Measurements from ENCODE around the gene TGFBR2.
A peak's percentile ranks its signal among the peaks of the same experiment; 100 is the strongest.

TGFBR2 gene

DNA sequence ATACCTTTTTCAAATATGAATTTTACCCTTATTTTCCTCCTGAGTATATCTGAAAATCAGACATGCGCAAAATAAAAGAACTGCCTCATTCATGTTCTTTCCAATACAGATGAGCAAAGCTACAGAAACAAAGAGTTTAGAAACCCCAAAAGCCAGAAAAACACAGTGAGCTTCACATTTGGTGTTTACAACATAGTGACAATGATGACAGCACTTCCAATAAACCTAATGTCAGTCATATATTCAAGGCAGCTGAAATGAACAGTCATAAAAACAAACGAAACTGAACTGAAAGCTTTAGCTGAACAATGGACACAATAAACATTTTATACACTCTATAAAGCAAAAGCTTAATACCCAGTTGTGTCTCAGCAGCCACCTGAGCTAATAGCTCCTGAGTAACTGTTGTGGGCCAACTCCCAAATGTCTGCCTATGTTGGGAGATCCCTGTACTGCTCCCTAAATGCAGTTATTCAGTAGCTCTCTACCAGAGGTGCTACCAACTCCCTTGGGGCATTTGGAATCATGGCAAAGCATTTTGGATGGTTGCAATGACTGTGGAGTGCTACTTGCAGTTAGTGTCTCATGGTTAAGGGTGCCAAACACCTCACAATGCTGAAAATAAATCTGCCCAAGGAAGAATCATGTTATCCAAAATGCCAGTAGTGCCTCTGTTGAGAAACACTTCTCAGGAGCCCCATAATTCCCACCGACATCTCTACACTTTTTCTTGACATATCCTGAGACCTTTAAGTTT lies 131.5 kb downstream of the TGFBR2 start:
- no peaks in the 10 kb centered on the region for H3K36me3 ChIP-seq
- no peak overlapping the region for H3K9ac ChIP-seq
- no peaks in the 10 kb centered on the region for H4K20me1 ChIP-seq
- H3K27me3 ChIP-seq, result no peaks in the 10 kb centered on the region
- H3K4me1 ChIP-seq, result peaks cover 16% of the 10 kb centered on the region
- no peak overlapping the region for H3K4me2 ChIP-seq
- no peak overlapping the region for H3K27ac ChIP-seq
- H3K4me3 ChIP-seq, result no peak overlapping the region
- TF ChIP-seq Cebpa-rat (IDR thresholded peaks at IDR 0.05), result no peak
- no peaks in the 10 kb centered on the region for H3K9me3 ChIP-seq

DNA sequence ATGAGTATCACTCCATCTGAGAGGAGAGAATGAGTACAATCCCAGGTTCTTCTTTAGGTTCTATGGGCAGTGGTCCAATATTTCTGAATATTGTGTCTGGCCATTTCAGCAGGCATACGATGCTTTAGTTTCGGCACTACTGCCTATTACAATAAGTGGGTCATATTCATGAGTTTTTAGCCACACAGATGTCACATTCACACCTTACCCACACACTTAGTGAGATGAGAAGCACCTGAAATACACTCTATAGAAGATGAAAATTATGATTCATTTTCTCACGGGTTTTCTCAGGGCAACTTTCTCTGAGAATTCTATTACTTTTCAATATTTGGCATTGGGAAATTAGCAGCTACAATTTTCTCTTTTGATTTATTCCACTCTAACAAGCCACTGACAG lies 132.2 kb downstream of the TGFBR2 start:
- TF ChIP-seq Cebpa-rat (IDR thresholded peaks at IDR 0.05), result no peak
- Histone ChIP-seq H3K4me2 (no peak overlapping the region), H3K4me3 (no peak overlapping the region), H3K36me3 (no peaks in the 10 kb centered on the region), H3K9ac (no peak overlapping the region), H3K4me1 (peaks cover 17% of the 10 kb centered on the region), H3K27ac (no peak overlapping the region), H4K20me1 (no peaks in the 10 kb centered on the region), H3K9me3 (no peaks in the 10 kb centered on the region), H3K27me3 (no peaks in the 10 kb centered on the region)

DNA sequence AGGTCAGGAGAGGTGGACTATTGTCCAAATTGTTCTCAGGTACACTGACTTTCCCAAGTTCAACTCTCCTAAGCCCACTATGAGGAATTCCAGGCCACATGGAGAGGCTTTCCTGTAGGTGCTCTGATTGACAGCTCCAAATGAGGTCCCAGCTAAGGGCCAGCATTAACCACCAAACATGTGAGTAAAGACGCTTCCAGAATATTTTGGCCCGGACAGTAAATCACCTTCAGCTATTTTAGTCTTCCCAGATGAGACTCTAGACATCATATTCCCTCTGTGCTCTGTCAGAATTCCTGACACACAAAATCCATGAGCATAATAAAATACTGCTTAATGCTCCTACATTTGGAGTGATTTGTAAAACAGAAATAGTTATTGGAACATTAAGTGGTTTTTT lies 135.5 kb downstream of the TGFBR2 start:
- Histone ChIP-seq H4K20me1 (no peaks in the 10 kb centered on the region), H3K27me3 (no peaks in the 10 kb centered on the region), H3K4me2 (no peak overlapping the region), H3K27ac (no peak overlapping the region), H3K4me3 (no peak overlapping the region), H3K4me1 (peaks cover 20% of the 10 kb centered on the region), H3K9me3 (no peaks in the 10 kb centered on the region), H3K36me3 (no peaks in the 10 kb centered on the region), H3K9ac (no peak overlapping the region)
- no peak for TF ChIP-seq Cebpa-rat (IDR thresholded peaks at IDR 0.05)

DNA sequence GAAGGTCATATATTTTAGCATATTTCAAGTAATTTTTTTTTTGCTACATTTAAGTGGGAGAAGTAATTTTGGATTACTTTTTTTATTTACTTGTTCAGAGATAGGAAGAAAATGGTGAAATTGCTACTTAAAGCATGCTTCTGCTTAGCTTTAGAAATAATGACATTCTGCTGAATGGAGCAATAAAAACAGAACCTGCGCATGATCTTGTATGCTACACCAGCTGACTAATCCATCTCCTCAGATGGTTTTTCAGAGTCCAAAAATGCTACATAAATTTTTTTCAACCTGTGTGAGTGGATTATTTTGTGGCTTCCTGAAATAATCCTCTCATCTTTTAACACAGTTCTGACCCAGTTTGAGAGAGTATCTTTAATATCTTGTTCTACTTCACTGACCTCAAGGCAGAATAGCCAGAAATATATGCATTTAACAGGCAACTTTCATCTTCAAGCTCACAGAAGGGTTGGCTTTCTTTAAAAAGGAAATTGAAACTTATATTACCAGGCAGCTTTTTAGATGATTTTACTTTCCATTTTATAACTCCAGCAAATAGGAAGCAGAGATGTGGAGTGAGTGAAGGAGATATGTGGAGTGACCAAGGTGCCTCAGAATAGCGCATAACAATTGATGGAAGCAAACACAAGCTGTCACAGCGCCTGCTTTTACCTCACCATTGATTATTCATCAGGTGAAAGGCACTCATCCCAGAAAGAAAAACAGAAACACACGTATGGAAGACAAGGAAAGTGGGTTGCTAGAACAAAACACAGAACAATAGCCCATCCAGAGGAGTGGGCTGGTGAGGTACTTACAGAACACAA lies 136.6 kb downstream of the TGFBR2 start:
- H3K9me3 ChIP-seq, result no peaks in the 10 kb centered on the region
- H3K36me3 ChIP-seq, result no peaks in the 10 kb centered on the region
- no peak for TF ChIP-seq Cebpa-rat (IDR thresholded peaks at IDR 0.05)
- H3K9ac ChIP-seq, result no peak overlapping the region
- H3K4me3 ChIP-seq, result no peak overlapping the region
- H3K27ac ChIP-seq, result no peak overlapping the region
- H3K4me1 ChIP-seq, result peaks cover 31% of the 10 kb centered on the region
- H4K20me1 ChIP-seq, result no peaks in the 10 kb centered on the region
- no peaks in the 10 kb centered on the region for H3K27me3 ChIP-seq
- H3K4me2 ChIP-seq, result peak overlapping the region; percentile 52
